Type B pancreatic cell (in vitro differentiated cells): Measurements from ENCODE around the gene FSTL5. TPM values are rescaled to one million over a fixed set of nuclear protein-coding genes. Genes with fewer than 3 reads are reported as not detected.

Source experiments
- DNase-seq: peaks from one replicate; pipeline ENCODE4 v3.0.0; 2021; ENCODE audit warnings: mixed read lengths; ENCODE audit not compliant: unreplicated experiment; ENCODE audit errors: extremely low spot score
- H3K27ac Mint-ChIP-seq: 2 replicates; pipeline ENCODE4 v1.8.0; 2021; ENCODE audit warnings: mild to moderate bottlenecking, mixed read lengths
- H3K27me3 Mint-ChIP-seq: 2 replicates; pipeline ENCODE4 v1.8.0; 2021; ENCODE audit warnings: mixed read lengths
- H3K36me3 Mint-ChIP-seq: 2 replicates; pipeline ENCODE4 v1.8.0; 2021; ENCODE audit warnings: mixed read lengths
- H3K4me1 Mint-ChIP-seq: one replicate; pipeline ENCODE4 v1.8.0; 2021; ENCODE audit warnings: mixed read lengths; ENCODE audit not compliant: unreplicated experiment
- H3K4me3 Mint-ChIP-seq: 2 replicates; pipeline ENCODE4 v1.8.0; 2021; ENCODE audit warnings: mild to moderate bottlenecking, mixed read lengths
- H3K9me3 Mint-ChIP-seq: 2 replicates; pipeline ENCODE4 v1.8.0; 2021; ENCODE audit warnings: mixed read lengths
- CTCF ChIP-seq: fragments of 200-600 bp; sonication (generic); conservative IDR thresholded peaks from 2 replicates; pipeline ENCODE4 v1.5.0; 2021; ENCODE audit warnings: antibody characterized with exemption, mild to moderate bottlenecking
- total RNA-seq: library from RNA; stranded (reverse); gene quantifications from 2 replicates; pipeline ENCODE4 v1.2.1, GENCODE V29; 2021; ENCODE audit warnings: low replicate concordance

Gene FSTL5
- total RNA-seq, 1 donor from 2014 or later, result 3.6 TPM

GRCh38 chr4:161595230-161595771, 568.5 kb downstream of the FSTL5 start:
- H3K9me3 Mint-ChIP-seq, result no peaks in the 10 kb centered on the region

GRCh38 chr4:161585011-161585410, 578.8 kb downstream of the FSTL5 start:
- H3K27ac Mint-ChIP-seq, result no peak overlapping the region
- no peak for DNase-seq
- TF ChIP-seq CTCF, result no peak
- H3K4me1 Mint-ChIP-seq, result peaks cover 3% of the 10 kb centered on the region
- peaks cover 3% of the 10 kb centered on the region for H3K9me3 Mint-ChIP-seq
- no peak overlapping the region for H3K4me3 Mint-ChIP-seq
- no peaks in the 10 kb centered on the region for H3K36me3 Mint-ChIP-seq
- H3K27me3 Mint-ChIP-seq, result no peaks in the 10 kb centered on the region

More at GRCh38 chr4:161595230-161595771, 568.5 kb downstream of the FSTL5 start:
- Mint-ChIP-seq H3K4me1 (no peaks in the 10 kb centered on the region), H3K36me3 (no peaks in the 10 kb centered on the region), H3K4me3 (no peak overlapping the region), H3K27ac (no peak overlapping the region), H3K27me3 (no peaks in the 10 kb centered on the region)
- no peak for DNase-seq
- no peak for TF ChIP-seq CTCF

GRCh38 chr4:161583549-161583948, 580.3 kb downstream of the FSTL5 start:
- peaks cover 3% of the 10 kb centered on the region for H3K4me1 Mint-ChIP-seq
- no peaks in the 10 kb centered on the region for H3K36me3 Mint-ChIP-seq
- no peak for TF ChIP-seq CTCF
- no peak overlapping the region for H3K4me3 Mint-ChIP-seq
- DNase-seq, result no peak
- H3K9me3 Mint-ChIP-seq, result peaks cover 3% of the 10 kb centered on the region
- no peaks in the 10 kb centered on the region for H3K27me3 Mint-ChIP-seq
- H3K27ac Mint-ChIP-seq, result no peak overlapping the region

GRCh38 chr4:161581262-161582230, 582.3 kb downstream of the FSTL5 start:
- DNase-seq, result no peak
- Mint-ChIP-seq H3K4me3 (no peak overlapping the region), H3K27ac (peak overlapping the region; percentile 38), H3K27me3 (no peaks in the 10 kb centered on the region), H3K4me1 (peaks cover 3% of the 10 kb centered on the region), H3K36me3 (no peaks in the 10 kb centered on the region), H3K9me3 (peaks cover 3% of the 10 kb centered on the region)
- no peak for TF ChIP-seq CTCF

- H3K36me3 Mint-ChIP-seq, result no peaks in the 10 kb centered on the region
- no peak for TF ChIP-seq CTCF
- H3K27ac Mint-ChIP-seq, result no peak overlapping the region
- H3K4me1 Mint-ChIP-seq, result peaks cover 3% of the 10 kb centered on the region
- H3K27me3 Mint-ChIP-seq, result no peaks in the 10 kb centered on the region
- no peak overlapping the region for H3K4me3 Mint-ChIP-seq
- no peak for DNase-seq
- peaks cover 3% of the 10 kb centered on the region for H3K9me3 Mint-ChIP-seq
Measured at GRCh38 chr4:161577579-161578301, 586.1 kb downstream of the FSTL5 start.
